ENCODE data around the gene ARHGAP31.

DNA sequence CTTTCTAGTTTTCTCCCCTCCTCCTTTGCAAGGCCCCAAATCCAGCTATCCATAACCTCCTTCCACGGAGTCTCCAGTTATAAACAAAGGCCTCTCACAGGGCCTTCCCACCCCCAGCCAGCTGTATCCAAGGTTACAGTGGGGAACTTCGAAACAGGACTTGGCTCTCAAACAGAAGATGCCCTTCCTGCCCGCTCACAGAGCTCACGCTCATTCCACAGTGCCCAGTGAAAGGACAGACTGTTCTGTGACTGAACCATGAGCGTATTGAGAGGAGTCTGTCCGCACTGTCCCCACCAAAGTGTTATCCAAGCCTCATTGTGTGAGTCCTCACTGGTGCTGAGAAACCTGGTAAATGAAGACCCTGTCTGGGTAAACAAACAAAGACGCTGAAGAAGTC, 35.4 kb downstream of the ARHGAP31 start:
- TF ChIP-seq POLR2AphosphoS5 (IDR thresholded peaks at IDR 0.05; ENCODE audit: low read depth, low read length), result no peak
- no peak for TF ChIP-seq TAF1 (IDR thresholded peaks at IDR 0.05; ENCODE audit: low read depth, low read length)

Data from GM12891 (cell line).